Neural progenitor cell (in vitro differentiated cells): ENCODE results near the gene PUSL1.

Experiments used
- CTCF ChIP-seq: fragments of 200-600 bp; sonication (generic); IDR thresholded peaks from 2 replicates; pipeline ENCODE4 v1.5.1; 2017; ENCODE audit warnings: antibody characterized with exemption, mild to moderate bottlenecking
- EZH2 ChIP-seq: fragments of 200-600 bp; sonication (generic); IDR thresholded peaks from 2 replicates; pipeline ENCODE4 v1.6.1; 2017; ENCODE audit warnings: antibody characterized with exemption, mild to moderate bottlenecking, moderate library complexity
- EZH2phosphoT487 ChIP-seq: fragments of 200-600 bp; sonication (generic); IDR thresholded peaks from 2 replicates; pipeline ENCODE4 v1.6.1; 2017; ENCODE audit warnings: antibody characterized with exemption

GRCh38 chr1:1331068-1331965, 22.9 kb downstream of the PUSL1 start, which contains the start of gene TAS1R3:
- TF ChIP-seq CTCF (no peak), EZH2phosphoT487 (no peak), EZH2 (no peak)
